Activated naive CD4-positive, alpha-beta T cell treated with anti-CD3 and anti-CD28 coated beads, Interleukin-2, amount 10 ng/mL, durations not matched to agents 7 days and 5 days (primary cell): Measurements from ENCODE around the gene PCBP3.

Experiments
- CTCF ChIA-PET: fragments of 350-600 bp; sonication (Branson Sonifier 250); formaldehyde crosslinking; loops from one replicate; lab custom pipeline; 2021; ENCODE audit warnings: antibody characterized with exemption; lab: Charles Lee
- DNase-seq: peaks from one replicate; pipeline ENCODE4 v3.0.0-alpha.2; 2020
- H3K27ac Mint-ChIP-seq: one replicate; pipeline ENCODE4 v1.8.0; 2021; ENCODE audit warnings: mild to moderate bottlenecking, moderate library complexity, mixed read lengths
- H3K27me3 Mint-ChIP-seq: one replicate; pipeline ENCODE4 v1.8.0; 2021; ENCODE audit warnings: mild to moderate bottlenecking, mixed read lengths
- H3K36me3 Mint-ChIP-seq: one replicate; pipeline ENCODE4 v1.8.0; 2021; ENCODE audit warnings: mixed read lengths
- H3K4me1 Mint-ChIP-seq: one replicate; pipeline ENCODE4 v1.8.0; 2021; ENCODE audit warnings: mixed read lengths
- H3K4me3 Mint-ChIP-seq: one replicate; pipeline ENCODE4 v1.8.0; 2021; ENCODE audit warnings: mild to moderate bottlenecking, moderate library complexity, mixed read lengths
- H3K9me3 Mint-ChIP-seq: one replicate; pipeline ENCODE4 v1.8.0; 2021; ENCODE audit warnings: mixed read lengths

PCBP3 gene

GRCh38 chr21:45780647-45781046 lies 137.1 kb downstream of the PCBP3 start:
- DNase-seq, result no peak
- CTCF ChIA-PET, result no interaction called here
- H3K27ac Mint-ChIP-seq, result no peak overlapping the region

GRCh38 chr21:45781741-45782140 lies 138.2 kb downstream of the PCBP3 start:
- no peak for DNase-seq
- Mint-ChIP-seq H3K27ac (no peak overlapping the region), H3K4me1 (no peaks in the 10 kb centered on the region), H3K36me3 (peaks cover 2% of the 10 kb centered on the region), H3K9me3 (peaks cover 14% of the 10 kb centered on the region), H3K4me3 (no peak overlapping the region), H3K27me3 (no peaks in the 10 kb centered on the region)
- CTCF ChIA-PET, result no interaction called here

More at GRCh38 chr21:45780647-45781046, 137.1 kb downstream of the PCBP3 start:
- no peaks in the 10 kb centered on the region for H3K27me3 Mint-ChIP-seq
- no peaks in the 10 kb centered on the region for H3K4me1 Mint-ChIP-seq
- H3K36me3 Mint-ChIP-seq, result peaks cover 2% of the 10 kb centered on the region
- H3K4me3 Mint-ChIP-seq, result no peak overlapping the region
- H3K9me3 Mint-ChIP-seq, result peaks cover 14% of the 10 kb centered on the region

GRCh38 chr21:45786660-45787059 lies 143.1 kb downstream of the PCBP3 start:
- Mint-ChIP-seq H3K27ac (no peak overlapping the region), H3K4me3 (no peak overlapping the region), H3K4me1 (no peaks in the 10 kb centered on the region), H3K27me3 (no peaks in the 10 kb centered on the region), H3K9me3 (no peaks in the 10 kb centered on the region), H3K36me3 (no peaks in the 10 kb centered on the region)
- DNase-seq, result no peak
- CTCF ChIA-PET, result no interaction called here

- no peak overlapping the region for H3K27ac Mint-ChIP-seq
- DNase-seq, result no peak
- H3K4me1 Mint-ChIP-seq, result no peaks in the 10 kb centered on the region
- no peaks in the 10 kb centered on the region for H3K27me3 Mint-ChIP-seq
- H3K9me3 Mint-ChIP-seq, result no peaks in the 10 kb centered on the region
- CTCF ChIA-PET, result no interaction called here
- no peaks in the 10 kb centered on the region for H3K36me3 Mint-ChIP-seq
- H3K4me3 Mint-ChIP-seq, result no peak overlapping the region
Measured at GRCh38 chr21:45787371-45787770, 143.8 kb downstream of the PCBP3 start.

- no peak overlapping the region for H3K27ac Mint-ChIP-seq
Measured at GRCh38 chr21:45788198-45788597, 144.7 kb downstream of the PCBP3 start.

GRCh38 chr21:45788637-45789506 lies 145.3 kb downstream of the PCBP3 start:
- CTCF ChIA-PET, result no interaction called here
- Mint-ChIP-seq H3K4me3 (no peak overlapping the region), H3K4me1 (no peaks in the 10 kb centered on the region), H3K9me3 (no peaks in the 10 kb centered on the region), H3K27ac (no peak overlapping the region), H3K36me3 (no peaks in the 10 kb centered on the region), H3K27me3 (no peaks in the 10 kb centered on the region)
- DNase-seq, result no peak

More at GRCh38 chr21:45788198-45788597, 144.7 kb downstream of the PCBP3 start:
- CTCF ChIA-PET, result no interaction called here
- Mint-ChIP-seq H3K36me3 (no peaks in the 10 kb centered on the region), H3K9me3 (no peaks in the 10 kb centered on the region), H3K4me1 (no peaks in the 10 kb centered on the region), H3K27me3 (no peaks in the 10 kb centered on the region), H3K4me3 (no peak overlapping the region)
- no peak for DNase-seq

- H3K27ac Mint-ChIP-seq, result no peak overlapping the region
Measured at GRCh38 chr21:45790427-45790826, 146.9 kb downstream of the PCBP3 start.

GRCh38 chr21:45791562-45792418 lies 148.3 kb downstream of the PCBP3 start:
- H3K9me3 Mint-ChIP-seq, result no peaks in the 10 kb centered on the region
- DNase-seq, result no peak
- no peaks in the 10 kb centered on the region for H3K27me3 Mint-ChIP-seq
- H3K4me3 Mint-ChIP-seq, result no peak overlapping the region
- CTCF ChIA-PET, result no interaction called here
- no peaks in the 10 kb centered on the region for H3K4me1 Mint-ChIP-seq
- H3K27ac Mint-ChIP-seq, result no peak overlapping the region
- no peaks in the 10 kb centered on the region for H3K36me3 Mint-ChIP-seq

More at GRCh38 chr21:45790427-45790826, 146.9 kb downstream of the PCBP3 start:
- H3K4me1 Mint-ChIP-seq, result no peaks in the 10 kb centered on the region
- no peaks in the 10 kb centered on the region for H3K36me3 Mint-ChIP-seq
- no peaks in the 10 kb centered on the region for H3K9me3 Mint-ChIP-seq
- DNase-seq, result no peak
- CTCF ChIA-PET, result no interaction called here
- no peak overlapping the region for H3K4me3 Mint-ChIP-seq
- H3K27me3 Mint-ChIP-seq, result no peaks in the 10 kb centered on the region

- Mint-ChIP-seq H3K27me3 (no peaks in the 10 kb centered on the region), H3K27ac (no peak overlapping the region), H3K9me3 (no peaks in the 10 kb centered on the region), H3K4me1 (no peaks in the 10 kb centered on the region), H3K36me3 (no peaks in the 10 kb centered on the region), H3K4me3 (no peak overlapping the region)
- CTCF ChIA-PET, result no interaction called here
- DNase-seq, result no peak
Measured at GRCh38 chr21:45792682-45793383, 149.3 kb downstream of the PCBP3 start.

- CTCF ChIA-PET, result no interaction called here
- no peaks in the 10 kb centered on the region for H3K4me1 Mint-ChIP-seq
- H3K4me3 Mint-ChIP-seq, result no peak overlapping the region
- no peak overlapping the region for H3K27ac Mint-ChIP-seq
- DNase-seq, result no peak
- H3K9me3 Mint-ChIP-seq, result no peaks in the 10 kb centered on the region
- H3K27me3 Mint-ChIP-seq, result no peaks in the 10 kb centered on the region
- H3K36me3 Mint-ChIP-seq, result no peaks in the 10 kb centered on the region
Measured at GRCh38 chr21:45794027-45794426, 150.5 kb downstream of the PCBP3 start.

- Mint-ChIP-seq H3K4me3 (no peak overlapping the region), H3K27me3 (no peaks in the 10 kb centered on the region), H3K4me1 (no peaks in the 10 kb centered on the region), H3K9me3 (no peaks in the 10 kb centered on the region), H3K27ac (no peak overlapping the region), H3K36me3 (no peaks in the 10 kb centered on the region)
- CTCF ChIA-PET, result no interaction called here
- DNase-seq, result no peak
Measured at GRCh38 chr21:45796003-45796402, 152.5 kb downstream of the PCBP3 start.

GRCh38 chr21:45797338-45797737 lies 153.8 kb downstream of the PCBP3 start:
- H3K27me3 Mint-ChIP-seq, result no peaks in the 10 kb centered on the region
- H3K36me3 Mint-ChIP-seq, result no peaks in the 10 kb centered on the region
- H3K27ac Mint-ChIP-seq, result no peak overlapping the region
- H3K4me1 Mint-ChIP-seq, result no peaks in the 10 kb centered on the region
- H3K9me3 Mint-ChIP-seq, result no peaks in the 10 kb centered on the region
- no peak for DNase-seq
- no peak overlapping the region for H3K4me3 Mint-ChIP-seq
- CTCF ChIA-PET, result no interaction called here

- no peak for DNase-seq
- Mint-ChIP-seq H3K4me1 (no peaks in the 10 kb centered on the region), H3K36me3 (no peaks in the 10 kb centered on the region), H3K27ac (no peak overlapping the region), H3K4me3 (no peak overlapping the region), H3K27me3 (no peaks in the 10 kb centered on the region), H3K9me3 (no peaks in the 10 kb centered on the region)
- CTCF ChIA-PET, result no interaction called here
Measured at GRCh38 chr21:45799765-45800338, 156.3 kb downstream of the PCBP3 start.
